ENCODE measurements around the gene IRF2BP1. TPM values are rescaled to one million over a fixed set of nuclear protein-coding genes. Genes with fewer than 3 reads are reported as not detected.

Gene IRF2BP1
- total RNA-seq, 2 experiments from 2014 or later, result 21.0 to 21.6 TPM

GRCh38 chr19:45933759-45934158, 47.8 kb upstream of the IRF2BP1 start:
- intact Hi-C loops (cut with DNase I, micrococcal nuclease), result no loop called here
- Mint-ChIP-seq H3K27ac (no peak overlapping the region), H3K27me3 (peaks cover 71% of the 10 kb centered on the region), H3K9me3 (no peaks in the 10 kb centered on the region), H3K36me3 (ENCODE audit: low read depth) (no peaks in the 10 kb centered on the region), H3K4me1 (ENCODE audit: low read depth) (no peaks in the 10 kb centered on the region), H3K4me3 (no peak overlapping the region)
- Histone ChIP-seq H3K4me1 (ENCODE audit: insufficient read depth, low read length) (no peaks in the 10 kb centered on the region), H3K27me3 (ENCODE audit: control insufficient read depth in 1 of 2, insufficient read depth in 2 of 2, low read length in 2 of 2) (peaks cover 24 to 27% of the 10 kb centered on the region in 2 experiments), H3K27ac (ENCODE audit: low read depth in 1 of 2, low read length in 2 of 2) (no peak overlapping the region), H3K36me3 (ENCODE audit: insufficient read depth, low read length) (no peaks in the 10 kb centered on the region), H3K4me3 (ENCODE audit: low read length) (no peak overlapping the region), H3K9me3 (ENCODE audit: control insufficient read depth in 1 of 2, insufficient read depth in 1 of 2, low read length in 2 of 2) (peaks cover 0 to 4% of the 10 kb centered on the region in 2 experiments)
- no peak for ATAC-seq (ENCODE audit: poor library complexity)
- no peak for DNase-seq
- ChIA-PET POLR2A (no interaction called here), CTCF (no interaction called here)
- TF ChIP-seq, protein P1, sequence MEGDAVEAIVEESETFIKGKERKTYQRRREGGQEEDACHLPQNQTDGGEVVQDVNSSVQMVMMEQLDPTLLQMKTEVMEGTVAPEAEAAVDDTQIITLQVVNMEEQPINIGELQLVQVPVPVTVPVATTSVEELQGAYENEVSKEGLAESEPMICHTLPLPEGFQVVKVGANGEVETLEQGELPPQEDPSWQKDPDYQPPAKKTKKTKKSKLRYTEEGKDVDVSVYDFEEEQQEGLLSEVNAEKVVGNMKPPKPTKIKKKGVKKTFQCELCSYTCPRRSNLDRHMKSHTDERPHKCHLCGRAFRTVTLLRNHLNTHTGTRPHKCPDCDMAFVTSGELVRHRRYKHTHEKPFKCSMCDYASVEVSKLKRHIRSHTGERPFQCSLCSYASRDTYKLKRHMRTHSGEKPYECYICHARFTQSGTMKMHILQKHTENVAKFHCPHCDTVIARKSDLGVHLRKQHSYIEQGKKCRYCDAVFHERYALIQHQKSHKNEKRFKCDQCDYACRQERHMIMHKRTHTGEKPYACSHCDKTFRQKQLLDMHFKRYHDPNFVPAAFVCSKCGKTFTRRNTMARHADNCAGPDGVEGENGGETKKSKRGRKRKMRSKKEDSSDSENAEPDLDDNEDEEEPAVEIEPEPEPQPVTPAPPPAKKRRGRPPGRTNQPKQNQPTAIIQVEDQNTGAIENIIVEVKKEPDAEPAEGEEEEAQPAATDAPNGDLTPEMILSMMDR (IDR thresholded peaks at IDR 0.05), result no peak

DNA sequence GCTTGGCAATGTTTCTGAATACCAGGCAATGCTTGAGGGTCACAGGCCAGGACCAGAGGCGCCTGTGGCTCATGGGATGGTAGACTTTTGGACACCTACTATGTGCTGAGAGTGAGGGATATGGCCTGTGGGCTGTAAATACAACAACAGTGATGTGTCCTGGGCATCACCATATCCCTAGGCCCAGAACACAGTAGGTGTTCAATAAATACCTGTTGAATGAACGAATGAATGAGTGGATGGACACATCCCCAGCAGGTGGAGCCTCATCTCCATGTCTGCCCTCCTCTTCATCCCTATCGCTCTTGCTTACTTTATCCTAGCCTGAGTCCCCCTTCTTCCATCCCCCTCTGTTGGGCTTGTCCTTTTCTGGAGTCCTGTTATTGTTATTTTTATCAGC, 45.1 kb upstream of the IRF2BP1 start:
- CTCF ChIA-PET, result interaction anchor here (0.6 kb wide), 1 partner anchor 114 kb away, joined by 3 read pairs; no protein-coding TSS in a partner anchor
- Histone ChIP-seq H3K9me3 (ENCODE audit: control insufficient read depth in 1 of 2, insufficient read depth in 1 of 2, low read length in 2 of 2) (no peaks in the 10 kb centered on the region), H3K36me3 (ENCODE audit: insufficient read depth, low read length) (no peaks in the 10 kb centered on the region), H3K27ac (ENCODE audit: low read depth in 1 of 2, low read length in 2 of 2) (no peak overlapping the region), H3K27me3 (ENCODE audit: control insufficient read depth in 1 of 2, insufficient read depth in 2 of 2, low read length in 2 of 2) (peaks cover 15 to 22% of the 10 kb centered on the region in 2 experiments), H3K4me3 (ENCODE audit: low read length) (no peak overlapping the region), H3K4me1 (ENCODE audit: insufficient read depth, low read length) (peaks cover 9% of the 10 kb centered on the region)
- Mint-ChIP-seq H3K36me3 (ENCODE audit: low read depth) (no peaks in the 10 kb centered on the region), H3K27me3 (peaks cover 52% of the 10 kb centered on the region), H3K4me3 (no peak overlapping the region), H3K4me1 (ENCODE audit: low read depth) (peaks cover 9% of the 10 kb centered on the region), H3K27ac (no peak overlapping the region), H3K9me3 (no peaks in the 10 kb centered on the region)
- DNase-seq, result no peak
- intact Hi-C loops (cut with DNase I, micrococcal nuclease), result no loop called here
- TF ChIP-seq, protein P1 (IDR thresholded peaks at IDR 0.05), result no peak
- POLR2A ChIA-PET, result no interaction called here
- ATAC-seq (ENCODE audit: poor library complexity), result no peak

DNA sequence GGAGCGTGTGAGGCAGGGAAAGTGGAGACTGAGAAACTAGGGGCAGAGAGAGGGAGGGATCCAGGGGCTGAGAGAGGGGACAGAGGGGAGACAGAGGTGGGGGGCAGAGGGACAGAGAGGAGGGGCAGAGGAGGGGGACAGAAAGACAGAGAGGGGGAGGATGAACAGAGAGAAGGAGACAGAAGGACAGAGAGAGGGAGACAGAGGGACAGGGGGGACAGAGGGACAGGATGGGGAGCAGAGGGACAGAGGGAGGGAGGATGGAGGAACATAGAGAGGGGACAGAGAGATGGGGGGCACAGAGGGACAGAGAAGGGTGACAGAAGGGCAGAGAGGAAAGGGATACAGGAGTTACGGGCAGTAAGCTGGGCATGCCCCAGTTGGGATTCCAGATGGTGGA, 43.3 kb upstream of the IRF2BP1 start:
- intact Hi-C loops (cut with DNase I, micrococcal nuclease), result loop anchor here in 1 of 2 experiments (2.0 to 10.0 kb wide), 2 partner anchors 68 to 416 kb away; partner anchors contain the start of gene PPP5C
- Histone ChIP-seq H3K4me3 (ENCODE audit: low read length) (no peak overlapping the region), H3K27me3 (ENCODE audit: control insufficient read depth in 1 of 2, insufficient read depth in 2 of 2, low read length in 2 of 2) (peaks cover 4 to 5% of the 10 kb centered on the region in 2 experiments), H3K4me1 (ENCODE audit: insufficient read depth, low read length) (peaks cover 9% of the 10 kb centered on the region), H3K27ac (ENCODE audit: low read depth in 1 of 2, low read length in 2 of 2) (no peak overlapping the region), H3K36me3 (ENCODE audit: insufficient read depth, low read length) (no peaks in the 10 kb centered on the region), H3K9me3 (ENCODE audit: control insufficient read depth in 1 of 2, insufficient read depth in 1 of 2, low read length in 2 of 2) (no peaks in the 10 kb centered on the region)
- Mint-ChIP-seq H3K9me3 (no peaks in the 10 kb centered on the region), H3K27ac (no peak overlapping the region), H3K36me3 (ENCODE audit: low read depth) (no peaks in the 10 kb centered on the region), H3K27me3 (peaks cover 34% of the 10 kb centered on the region), H3K4me3 (no peak overlapping the region), H3K4me1 (ENCODE audit: low read depth) (peaks cover 9% of the 10 kb centered on the region)
- POLR2A ChIA-PET, result no interaction called here
- TF ChIP-seq, protein P1 (IDR thresholded peaks at IDR 0.05), result no peak
- no peak for ATAC-seq (ENCODE audit: poor library complexity)
- CTCF ChIA-PET, result no interaction called here
- no peak for DNase-seq

All from CD4-positive, alpha-beta T cell (primary cell).